ENCODE measurements around the gene SOWAHD.

Gene SOWAHD

DNA sequence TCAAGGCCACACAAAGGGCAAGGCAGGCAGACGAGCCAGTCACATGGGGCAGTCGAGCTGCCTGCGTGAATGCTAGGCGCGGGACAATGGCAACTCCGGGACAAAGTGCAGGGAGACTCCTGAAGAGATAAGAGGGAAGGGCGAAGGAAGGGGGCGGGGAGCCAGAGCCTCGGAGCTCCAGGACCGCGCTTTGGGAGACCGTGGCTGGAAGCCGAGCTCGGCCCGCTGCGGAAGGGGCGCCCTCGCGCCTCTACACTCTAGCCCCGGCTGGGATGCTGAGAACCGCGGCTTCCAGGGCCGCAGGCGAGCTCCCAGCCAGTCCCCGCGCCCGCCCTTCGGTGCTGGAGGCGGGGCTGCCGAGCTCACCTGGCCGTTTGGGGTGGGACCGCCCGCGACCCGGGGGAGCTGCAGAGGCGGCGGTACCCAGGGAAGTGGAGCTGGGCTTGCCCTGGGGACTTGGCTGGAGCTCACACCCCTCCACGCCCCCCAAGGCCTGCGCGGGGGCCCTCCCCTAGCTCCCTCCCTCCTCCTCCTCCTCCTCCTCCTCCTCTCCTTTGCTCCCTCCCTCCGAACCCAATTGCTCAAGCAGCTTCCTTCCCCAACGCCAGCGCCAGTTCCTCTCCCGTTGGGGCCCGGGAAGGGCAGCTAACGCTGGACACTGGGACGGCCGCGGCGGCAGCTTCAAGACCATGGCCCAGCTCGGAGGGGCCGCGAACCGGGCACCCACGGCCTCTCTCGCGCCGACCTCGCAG, at the start of gene SOWAHD:
SOWAHD (plus strand) TSS at position 610 of the 752 bp plus-strand sequence; CDS start at position 690, 80 bp downstream.
- no peak within 1 kb of the TSS for H3K27ac Mint-ChIP-seq
- peaks cover 35% of the 10 kb centered on the region for H3K27me3 Mint-ChIP-seq (ENCODE audit: low read depth)
- H3K9me3 Mint-ChIP-seq, result peaks cover 12% of the 10 kb centered on the region
- H3K4me3 Mint-ChIP-seq, result peak within 1 kb of the TSS; percentile 86 to 89 (median 87)
- no peaks in the 10 kb centered on the region for H3K36me3 Mint-ChIP-seq (ENCODE audit: low read depth)
- no peak for TF ChIP-seq CTCF (IDR thresholded peaks at IDR 0.05; ENCODE audit: unreplicated experiment in 3 of 3)
- peaks cover 21% of the 10 kb centered on the region for H3K4me1 Mint-ChIP-seq

DNA sequence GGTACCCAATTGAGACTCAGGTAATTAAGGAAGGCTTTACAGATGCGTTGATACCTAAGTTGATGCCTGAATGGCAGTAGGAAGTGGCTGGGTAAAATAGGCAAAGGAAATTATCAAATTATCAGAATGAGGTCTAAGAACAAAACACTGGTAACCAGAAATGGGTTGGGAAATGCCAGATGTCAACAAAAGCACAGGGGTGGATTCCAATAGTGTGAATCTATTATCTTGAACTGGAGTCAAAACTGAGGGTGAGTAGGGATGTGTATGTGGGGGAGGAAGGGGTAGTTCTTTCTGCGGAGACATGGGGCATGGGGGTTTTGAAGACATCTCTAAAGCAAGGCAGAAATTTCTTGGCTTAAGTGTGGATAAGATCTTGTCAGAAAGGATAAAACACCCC, 49.5 kb upstream of the SOWAHD start:
- peaks cover 3% of the 10 kb centered on the region for H3K27me3 Mint-ChIP-seq (ENCODE audit: low read depth)
- H3K9me3 Mint-ChIP-seq, result peaks cover 9% of the 10 kb centered on the region
- TF ChIP-seq CTCF (IDR thresholded peaks at IDR 0.05; ENCODE audit: unreplicated experiment in 3 of 3), result no peak
- no peaks in the 10 kb centered on the region for H3K4me1 Mint-ChIP-seq
- H3K36me3 Mint-ChIP-seq (ENCODE audit: low read depth), result no peaks in the 10 kb centered on the region
- no peak overlapping the region for H3K27ac Mint-ChIP-seq
- no peak overlapping the region for H3K4me3 Mint-ChIP-seq

DNA sequence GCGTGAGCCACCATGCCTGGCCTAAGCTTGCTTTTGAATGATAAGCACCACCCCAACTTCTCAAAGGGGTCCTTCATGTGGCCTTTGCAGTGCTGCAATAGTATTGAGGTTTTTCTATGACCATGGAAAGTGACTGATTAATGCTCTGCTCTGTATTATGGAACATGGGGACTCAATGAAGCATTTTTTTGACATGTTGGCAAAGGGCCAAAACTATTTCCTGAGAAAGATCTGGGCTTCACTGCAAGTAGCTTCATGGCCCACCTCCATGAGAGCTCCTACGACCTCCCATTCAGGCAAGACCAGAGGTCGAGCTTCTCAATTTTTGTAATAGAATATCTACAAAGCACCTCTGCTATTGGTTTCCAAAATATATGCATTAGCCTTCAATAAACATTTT, 48.8 kb upstream of the SOWAHD start:
- no peak for TF ChIP-seq CTCF (IDR thresholded peaks at IDR 0.05; ENCODE audit: unreplicated experiment in 3 of 3)
- Mint-ChIP-seq H3K4me1 (no peaks in the 10 kb centered on the region), H3K27me3 (ENCODE audit: low read depth) (peaks cover 3% of the 10 kb centered on the region), H3K9me3 (peaks cover 9% of the 10 kb centered on the region), H3K4me3 (no peak overlapping the region), H3K36me3 (ENCODE audit: low read depth) (no peaks in the 10 kb centered on the region), H3K27ac (no peak overlapping the region)

DNA sequence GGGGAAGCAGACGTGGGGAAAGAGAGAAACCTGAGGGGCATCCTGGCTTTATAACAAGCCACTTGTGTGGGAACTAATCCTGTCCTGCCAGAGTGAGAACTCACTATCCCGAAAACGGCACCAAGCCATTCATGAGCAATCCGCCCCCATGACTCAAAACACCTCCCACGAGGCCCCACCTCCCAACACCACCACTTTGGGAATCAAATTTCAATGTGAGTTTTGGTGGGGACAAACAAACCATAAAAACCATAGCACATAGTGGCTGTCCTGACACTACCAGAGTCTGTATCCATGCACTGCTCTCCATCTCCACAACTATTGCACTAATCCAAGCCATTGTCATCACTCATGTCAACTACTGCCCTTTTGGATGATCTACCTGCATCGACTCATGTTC, 36.9 kb upstream of the SOWAHD start:
- Mint-ChIP-seq H3K36me3 (ENCODE audit: low read depth) (no peaks in the 10 kb centered on the region), H3K4me1 (no peaks in the 10 kb centered on the region), H3K27me3 (ENCODE audit: low read depth) (no peaks in the 10 kb centered on the region), H3K9me3 (peaks cover 12% of the 10 kb centered on the region), H3K27ac (no peak overlapping the region), H3K4me3 (no peak overlapping the region)
- no peak for TF ChIP-seq CTCF (IDR thresholded peaks at IDR 0.05; ENCODE audit: unreplicated experiment in 3 of 3)

DNA sequence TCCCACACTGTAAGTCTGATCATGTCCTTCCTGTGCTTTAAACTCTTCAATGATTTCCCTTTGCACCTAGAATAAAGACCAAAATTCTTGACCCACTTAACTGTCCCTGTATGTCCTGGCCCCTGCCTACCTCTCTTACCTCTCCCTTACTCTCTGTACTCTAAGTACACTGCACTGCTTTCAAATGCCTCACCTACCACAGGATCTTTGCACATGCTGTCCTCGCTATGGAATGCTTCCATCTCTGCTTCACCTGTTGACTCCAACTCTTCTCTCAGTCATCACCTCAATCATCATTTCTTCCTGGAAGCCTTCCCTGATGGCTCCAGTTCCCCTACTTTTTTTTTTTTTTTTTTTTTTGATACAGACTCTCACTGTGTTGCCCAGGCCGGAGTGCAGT, 36.5 kb upstream of the SOWAHD start:
- Mint-ChIP-seq H3K4me1 (no peaks in the 10 kb centered on the region), H3K4me3 (no peak overlapping the region), H3K27ac (no peak overlapping the region), H3K9me3 (peaks cover 12% of the 10 kb centered on the region), H3K27me3 (ENCODE audit: low read depth) (no peaks in the 10 kb centered on the region), H3K36me3 (ENCODE audit: low read depth) (no peaks in the 10 kb centered on the region)
- no peak for TF ChIP-seq CTCF (IDR thresholded peaks at IDR 0.05; ENCODE audit: unreplicated experiment in 3 of 3)
